Astrocyte (in vitro differentiated cells and primary cell): ENCODE data around the gene MPP1. TPM values are rescaled to one million over a fixed set of nuclear protein-coding genes. Genes with fewer than 3 reads are reported as not detected.
A peak's percentile ranks its signal among the peaks of the same experiment; 100 is the strongest.

ENCODE experiments used
- DNase-seq: peaks from one replicate; pipeline ENCODE4 v3.0.0-alpha.2; 2010; ENCODE audit warnings: low read depth
- FAIRE-seq: peaks from 2 replicates; lab custom pipeline; 2011; peaks lifted over from hg19 to GRCh38; lab: Jason Lieb, UNC
- H2AFZ ChIP-seq: 2 replicates; pipeline ENCODE4 v1.6.0; 2012; ENCODE audit warnings: low read depth, low read length, inconsistent platforms
- H3K27ac ChIP-seq: 2 replicates; pipeline ENCODE4 v1.5.1; 2011; ENCODE audit warnings: low read depth, low read length, inconsistent platforms
- H3K27me3 ChIP-seq: 2 replicates; pipeline ENCODE4 v1.6.0; 2011; ENCODE audit warnings: low read length, inconsistent platforms; ENCODE audit not compliant: insufficient read depth
- H3K36me3 ChIP-seq: 2 replicates; pipeline ENCODE4 v1.5.1; 2011; ENCODE audit warnings: low read length, inconsistent platforms; ENCODE audit not compliant: insufficient read depth
- H3K4me1 ChIP-seq: 2 replicates; pipeline ENCODE4 v1.5.1; 2011; ENCODE audit warnings: low read length, inconsistent platforms; ENCODE audit not compliant: insufficient read depth
- H3K4me2 ChIP-seq: 2 replicates; pipeline ENCODE4 v1.6.0; 2012; ENCODE audit warnings: low read length, inconsistent platforms
- H3K4me3 ChIP-seq: 2 replicates; pipeline ENCODE4 v1.5.1; 2011; ENCODE audit warnings: low read depth, mild to moderate bottlenecking, low read length, inconsistent platforms; ENCODE audit not compliant: insufficient read depth
- H3K79me2 ChIP-seq: 2 replicates; pipeline ENCODE4 v1.6.0; 2012; ENCODE audit warnings: mild to moderate bottlenecking, low read length, inconsistent platforms; ENCODE audit not compliant: insufficient read depth
- H3K9ac ChIP-seq: 2 replicates; pipeline ENCODE4 v1.6.0; 2012; ENCODE audit warnings: mild to moderate bottlenecking, low read length, inconsistent platforms
- H3K9me3 ChIP-seq: 2 replicates; pipeline ENCODE4 v1.5.1; 2012; ENCODE audit warnings: low read depth, mild to moderate bottlenecking, low read length, inconsistent platforms; ENCODE audit not compliant: insufficient read depth
- H4K20me1 ChIP-seq: 2 replicates; pipeline ENCODE4 v1.6.0; 2012; ENCODE audit warnings: low read length, inconsistent platforms; ENCODE audit not compliant: insufficient read depth
- H3K27ac Mint-ChIP-seq: one replicate; pipeline ENCODE4 v1.8.0; 2021; ENCODE audit warnings: mild to moderate bottlenecking, mixed read lengths; ENCODE audit not compliant: unreplicated experiment
- H3K27me3 Mint-ChIP-seq: one replicate; pipeline ENCODE4 v1.8.0; 2021; ENCODE audit warnings: low read depth, mixed read lengths; ENCODE audit not compliant: unreplicated experiment
- H3K36me3 Mint-ChIP-seq: one replicate; pipeline ENCODE4 v1.8.0; 2021; ENCODE audit warnings: low read depth, mixed read lengths; ENCODE audit not compliant: unreplicated experiment
- H3K4me1 Mint-ChIP-seq: one replicate; pipeline ENCODE4 v1.8.0; 2021; ENCODE audit warnings: low read depth, mixed read lengths; ENCODE audit not compliant: unreplicated experiment
- H3K4me3 Mint-ChIP-seq: one replicate; pipeline ENCODE4 v1.8.0; 2021; ENCODE audit warnings: mild to moderate bottlenecking, moderate library complexity, mixed read lengths; ENCODE audit not compliant: unreplicated experiment
- H3K9me3 Mint-ChIP-seq: one replicate; pipeline ENCODE4 v1.8.0; 2021; ENCODE audit warnings: mild to moderate bottlenecking, mixed read lengths; ENCODE audit not compliant: unreplicated experiment
- EZH2 ChIP-seq: IDR thresholded peaks from 2 replicates; pipeline ENCODE4 v1.6.1; 2012; ENCODE audit warnings: mild to moderate bottlenecking, low read length, inconsistent platforms; ENCODE audit not compliant: insufficient read depth
- total RNA-seq: library from RNA; stranded (reverse); gene quantifications from 2 replicates; pipeline ENCODE4 v1.2.1, GENCODE V29; 2021
- TF ChIP-seq, protein P1 (sequence below): IDR thresholded peaks from 2 replicates; pipeline ENCODE4 v1.5.1; 2011; ENCODE audit warnings: low read depth, mild to moderate bottlenecking, inconsistent platforms, low read length, moderate library complexity; ENCODE audit not compliant: insufficient read depth

MPP1 gene
- total RNA-seq, 1 donor from 2014 or later, result 9.0 TPM

DNA sequence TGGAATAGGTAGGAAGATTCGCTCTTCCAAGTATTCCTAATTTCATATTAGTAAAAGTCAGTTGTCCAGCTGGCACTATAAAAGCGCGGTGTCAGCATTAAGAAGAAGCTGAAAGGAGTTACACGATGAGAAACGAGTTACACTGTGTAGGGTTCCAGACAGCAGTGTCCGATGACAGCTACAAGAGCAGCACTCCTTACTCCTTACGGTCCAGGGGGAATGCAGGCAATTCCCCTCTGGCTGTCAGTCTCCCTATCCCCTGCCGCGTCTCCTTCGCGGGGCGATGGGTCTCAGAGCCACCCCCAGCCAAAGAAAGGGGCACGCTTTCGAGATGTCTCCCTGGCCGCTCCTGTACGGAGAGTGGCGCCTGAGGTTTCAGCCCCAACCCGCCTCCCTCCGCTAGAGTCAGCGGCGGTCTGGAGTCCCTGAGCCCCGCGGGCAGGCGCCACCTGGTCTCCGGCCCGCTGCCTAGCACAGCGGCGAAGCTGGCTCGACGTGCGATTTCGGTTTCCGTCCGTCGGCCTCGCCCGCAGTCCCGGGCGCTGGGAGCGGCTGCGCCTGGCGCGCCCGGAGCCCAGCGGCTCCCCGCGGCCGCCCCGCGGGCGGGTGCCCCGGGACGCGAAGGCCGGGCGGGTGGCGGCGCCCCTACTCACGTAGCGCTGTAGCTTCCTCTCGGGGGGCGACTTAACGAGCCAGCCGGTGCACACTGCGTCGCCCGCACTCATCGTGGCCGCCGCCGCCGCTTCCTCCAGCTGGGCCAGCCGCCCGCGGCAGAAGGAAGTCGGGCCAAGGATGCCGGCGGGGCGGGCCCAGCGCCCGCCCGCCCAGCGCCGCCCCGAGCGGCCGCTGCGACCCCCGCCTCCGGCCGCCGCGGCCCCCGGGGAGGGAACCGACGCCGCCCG lies 54.7 kb downstream of the MPP1 start, which contains the start of gene GAB3:
Gene GAB3 (minus strand): TSS at position 777 of the 902 bp plus-strand sequence. CDS start 52 bp downstream, at position 725.
- DNase-seq (no peak), FAIRE-seq (peak; percentile 52)
- Mint-ChIP-seq H3K9me3 (no peaks in the 10 kb centered on the region), H3K4me3 (peak within 1 kb of the TSS; percentile 79), H3K4me1 (no peaks in the 10 kb centered on the region), H3K27me3 (peaks cover 15% of the 10 kb centered on the region), H3K36me3 (no peaks in the 10 kb centered on the region), H3K27ac (no peak within 1 kb of the TSS)
- TF ChIP-seq EZH2, result peak; percentile 22
- TF ChIP-seq, protein P1, sequence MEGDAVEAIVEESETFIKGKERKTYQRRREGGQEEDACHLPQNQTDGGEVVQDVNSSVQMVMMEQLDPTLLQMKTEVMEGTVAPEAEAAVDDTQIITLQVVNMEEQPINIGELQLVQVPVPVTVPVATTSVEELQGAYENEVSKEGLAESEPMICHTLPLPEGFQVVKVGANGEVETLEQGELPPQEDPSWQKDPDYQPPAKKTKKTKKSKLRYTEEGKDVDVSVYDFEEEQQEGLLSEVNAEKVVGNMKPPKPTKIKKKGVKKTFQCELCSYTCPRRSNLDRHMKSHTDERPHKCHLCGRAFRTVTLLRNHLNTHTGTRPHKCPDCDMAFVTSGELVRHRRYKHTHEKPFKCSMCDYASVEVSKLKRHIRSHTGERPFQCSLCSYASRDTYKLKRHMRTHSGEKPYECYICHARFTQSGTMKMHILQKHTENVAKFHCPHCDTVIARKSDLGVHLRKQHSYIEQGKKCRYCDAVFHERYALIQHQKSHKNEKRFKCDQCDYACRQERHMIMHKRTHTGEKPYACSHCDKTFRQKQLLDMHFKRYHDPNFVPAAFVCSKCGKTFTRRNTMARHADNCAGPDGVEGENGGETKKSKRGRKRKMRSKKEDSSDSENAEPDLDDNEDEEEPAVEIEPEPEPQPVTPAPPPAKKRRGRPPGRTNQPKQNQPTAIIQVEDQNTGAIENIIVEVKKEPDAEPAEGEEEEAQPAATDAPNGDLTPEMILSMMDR, result no peak
- H3K36me3 ChIP-seq, result no peaks in the 10 kb centered on the region
- H3K4me3 ChIP-seq, result peak within 1 kb of the TSS; percentile 54
- H4K20me1 ChIP-seq, result no peaks in the 10 kb centered on the region
- H3K27ac ChIP-seq, result no peak within 1 kb of the TSS
- H2AFZ ChIP-seq, result peak within 1 kb of the TSS; percentile 75
- H3K27me3 ChIP-seq, result peaks cover 26% of the 10 kb centered on the region
- peak within 1 kb of the TSS; percentile 41 for H3K9ac ChIP-seq
- H3K79me2 ChIP-seq, result no peaks in the 10 kb centered on the region
- no peaks in the 10 kb centered on the region for H3K4me1 ChIP-seq
- H3K9me3 ChIP-seq, result no peaks in the 10 kb centered on the region
- peak within 1 kb of the TSS; percentile 82 for H3K4me2 ChIP-seq

DNA sequence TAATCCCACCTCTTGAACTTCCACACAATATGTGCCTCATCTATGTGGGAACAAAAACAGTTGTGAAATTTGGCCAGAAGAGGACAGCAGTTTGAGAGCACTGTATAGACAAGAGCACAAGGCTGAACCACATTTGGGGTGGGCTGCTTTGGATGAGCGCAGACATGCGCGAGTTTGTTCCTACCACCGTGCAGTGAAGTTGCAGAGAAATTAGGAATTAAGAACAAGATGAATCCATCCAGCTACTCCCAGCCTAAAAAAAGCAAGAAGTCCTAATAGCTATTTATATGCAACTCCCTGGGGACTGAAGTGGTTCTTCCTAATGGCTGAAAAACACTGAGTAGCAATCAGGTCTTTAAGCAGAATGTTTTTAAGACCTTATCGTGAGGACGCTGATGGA lies 55.4 kb downstream of the MPP1 start:
- H3K36me3 ChIP-seq, result no peaks in the 10 kb centered on the region
- no peaks in the 10 kb centered on the region for H3K4me1 Mint-ChIP-seq
- no peak for DNase-seq
- H3K27ac ChIP-seq, result no peak overlapping the region
- no peaks in the 10 kb centered on the region for H3K79me2 ChIP-seq
- no peak for FAIRE-seq
- no peaks in the 10 kb centered on the region for H3K36me3 Mint-ChIP-seq
- TF ChIP-seq, protein P1, result no peak
- no peak for TF ChIP-seq EZH2
- no peaks in the 10 kb centered on the region for H4K20me1 ChIP-seq
- no peak overlapping the region for H3K27ac Mint-ChIP-seq
- H3K9ac ChIP-seq, result no peak overlapping the region
- peaks cover 26% of the 10 kb centered on the region for H3K27me3 ChIP-seq
- H3K27me3 Mint-ChIP-seq, result peaks cover 15% of the 10 kb centered on the region
- H3K4me1 ChIP-seq, result no peaks in the 10 kb centered on the region
- H3K9me3 ChIP-seq, result no peaks in the 10 kb centered on the region
- peak overlapping the region; percentile 75 for H2AFZ ChIP-seq
- peak overlapping the region; percentile 54 for H3K4me3 ChIP-seq
- no peak overlapping the region for H3K4me3 Mint-ChIP-seq
- no peaks in the 10 kb centered on the region for H3K9me3 Mint-ChIP-seq
- H3K4me2 ChIP-seq, result peak overlapping the region; percentile 82
